ENCODE measurements around the gene SLC45A3. TPM values are rescaled to one million over a fixed set of nuclear protein-coding genes. Genes with fewer than 3 reads are reported as not detected.

The SLC45A3 gene
- total and polyA plus RNA-seq, 2 donors (not counting 3 experiments of a cell fraction or from before 2014, with no cell fraction given): 15.1 to 15.6 TPM

DNA sequence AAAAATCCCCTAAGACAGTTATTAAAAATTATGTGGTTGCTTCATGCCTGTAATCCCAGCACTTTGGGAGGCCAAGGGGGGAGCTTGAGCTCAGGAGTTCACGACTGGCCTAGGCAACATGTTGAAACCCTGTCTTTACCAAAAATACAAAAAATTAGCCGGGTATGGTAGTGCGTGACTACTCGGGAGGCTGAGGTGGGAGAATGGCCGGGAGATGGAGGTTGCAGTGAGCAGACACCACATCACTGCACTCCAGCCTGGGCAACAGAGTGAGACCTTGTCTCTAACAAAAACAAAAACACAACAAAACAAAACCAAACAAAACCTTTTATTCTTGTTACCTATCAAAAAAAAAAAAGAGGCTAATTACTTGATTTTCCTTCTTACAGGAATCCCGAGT lies 50.6 kb downstream of the SLC45A3 start:
- H3K27ac ChIP-seq (ENCODE audit: insufficient read depth, low read depth, low read length): peak overlapping the region; percentile 82
- ChIA-PET POLR2A (interaction anchor here (2.3 kb wide), 1 partner anchor 30 kb away, joined by 16 read pairs; no protein-coding TSS in a partner anchor), CTCF (interaction anchor here (1.6 to 6.3 kb wide), 4 partner anchors 29 to 101 kb away, joined by 6 to 294 read pairs (median 36); no protein-coding TSS in a partner anchor)
- H3K4me3 ChIP-seq (replicated peaks in 1 of 3; ENCODE audit: insufficient read depth in 1 of 3, low read depth in 1 of 3, low read length in 3 of 3): peak overlapping the region; percentile 88 to 97 (median 92)
- H3K27me3 ChIP-seq (ENCODE audit: control insufficient read depth in 2 of 2, insufficient read depth in 2 of 2, low read length in 2 of 2): no peaks in the 10 kb centered on the region
- H2AFZ ChIP-seq (ENCODE audit: low read depth, low read length): no peak overlapping the region
- H3K36me3 ChIP-seq (ENCODE audit: control insufficient read depth in 2 of 2, extremely low read depth in 1 of 2, insufficient read depth in 2 of 2, low read length in 2 of 2): peaks cover 0 to 3% of the 10 kb centered on the region in 2 experiments
- H3K9ac ChIP-seq (replicated peaks; ENCODE audit: extremely low read depth, insufficient read depth, low read length): peak overlapping the region; percentile 96
- DNase-seq (ENCODE audit: low read depth, low spot score) (no peak), FAIRE-seq (peak; percentile 24)
- no peaks in the 10 kb centered on the region for H4K20me1 ChIP-seq (replicated peaks; ENCODE audit: control insufficient read depth, extremely low read depth, insufficient read depth, low read length)
- peaks cover 59% of the 10 kb centered on the region for H3K79me2 ChIP-seq (ENCODE audit: control insufficient read depth, insufficient read depth, low read length)
- peak overlapping the region; percentile 98 for H3K4me2 ChIP-seq (ENCODE audit: insufficient read depth, low read length)
- no peaks in the 10 kb centered on the region for H3K9me3 ChIP-seq (replicated peaks; ENCODE audit: control insufficient read depth, insufficient read depth, low read length)
- no TSS peak for BruUV-seq (replicated peaks)
- no peak for TF ChIP-seq GATA2 (IDR thresholded peaks at IDR 0.05; ENCODE audit: insufficient read depth, insufficient read length, low read depth, low read length)
- no peak for TF ChIP-seq EZH2 (IDR thresholded peaks at IDR 0.05; ENCODE audit: borderline replicate concordance, low read depth, low read length, severe bottlenecking)
- TF ChIP-seq, protein P1, sequence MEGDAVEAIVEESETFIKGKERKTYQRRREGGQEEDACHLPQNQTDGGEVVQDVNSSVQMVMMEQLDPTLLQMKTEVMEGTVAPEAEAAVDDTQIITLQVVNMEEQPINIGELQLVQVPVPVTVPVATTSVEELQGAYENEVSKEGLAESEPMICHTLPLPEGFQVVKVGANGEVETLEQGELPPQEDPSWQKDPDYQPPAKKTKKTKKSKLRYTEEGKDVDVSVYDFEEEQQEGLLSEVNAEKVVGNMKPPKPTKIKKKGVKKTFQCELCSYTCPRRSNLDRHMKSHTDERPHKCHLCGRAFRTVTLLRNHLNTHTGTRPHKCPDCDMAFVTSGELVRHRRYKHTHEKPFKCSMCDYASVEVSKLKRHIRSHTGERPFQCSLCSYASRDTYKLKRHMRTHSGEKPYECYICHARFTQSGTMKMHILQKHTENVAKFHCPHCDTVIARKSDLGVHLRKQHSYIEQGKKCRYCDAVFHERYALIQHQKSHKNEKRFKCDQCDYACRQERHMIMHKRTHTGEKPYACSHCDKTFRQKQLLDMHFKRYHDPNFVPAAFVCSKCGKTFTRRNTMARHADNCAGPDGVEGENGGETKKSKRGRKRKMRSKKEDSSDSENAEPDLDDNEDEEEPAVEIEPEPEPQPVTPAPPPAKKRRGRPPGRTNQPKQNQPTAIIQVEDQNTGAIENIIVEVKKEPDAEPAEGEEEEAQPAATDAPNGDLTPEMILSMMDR (IDR thresholded peaks at IDR 0.05; ENCODE audit: extremely low read depth in 1 of 2, insufficient read depth in 1 of 2, low read depth in 1 of 2, low read length in 2 of 2): no peak
- TF ChIP-seq POLR2AphosphoS5 (IDR thresholded peaks at IDR 0.05; ENCODE audit: insufficient read depth, low read depth, low read length): no peak
- TF ChIP-seq FOS (IDR thresholded peaks at IDR 0.05; ENCODE audit: borderline replicate concordance, insufficient read depth, low read length): no peak
- no peak for TF ChIP-seq JUN (IDR thresholded peaks at IDR 0.05; ENCODE audit: borderline replicate concordance, insufficient read depth, insufficient read length, low read depth)
- TF ChIP-seq MYC (IDR thresholded peaks at IDR 0.05; ENCODE audit: low read depth, low read length): no peak
- TF ChIP-seq, protein P2, sequence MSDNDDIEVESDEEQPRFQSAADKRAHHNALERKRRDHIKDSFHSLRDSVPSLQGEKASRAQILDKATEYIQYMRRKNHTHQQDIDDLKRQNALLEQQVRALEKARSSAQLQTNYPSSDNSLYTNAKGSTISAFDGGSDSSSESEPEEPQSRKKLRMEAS (IDR thresholded peaks at IDR 0.05; ENCODE audit: insufficient read depth, insufficient read length): no peak
- TF ChIP-seq POLR2A (IDR thresholded peaks at IDR 0.05; ENCODE audit: low read depth, low read length): no peak
- dilution Hi-C loops (cut with MboI; ENCODE audit: extremely low pct_ligation_motif_present, low sequenced_read_pairs) (no loop called here), intact Hi-C loops (cut with micrococcal nuclease) (no loop called here)
- H3K9me1 ChIP-seq (replicated peaks; ENCODE audit: control insufficient read depth, extremely low read depth, insufficient read depth, low read length): no peaks in the 10 kb centered on the region
- H3K4me1 ChIP-seq (ENCODE audit: control insufficient read depth, extremely low read depth, insufficient read depth, low read length): peaks cover 29% of the 10 kb centered on the region

Measured in endothelial cell of umbilical vein (primary cell).